GM12873 (cell line): ENCODE results near the gene SLC4A11.

Experiments used
- CTCF ChIP-seq: IDR thresholded peaks from 2 replicates; pipeline ENCODE4 v1.5.1; 2012; ENCODE audit warnings: low read depth, mild to moderate bottlenecking, moderate library complexity, low read length, control low read depth; ENCODE audit not compliant: insufficient read depth; ENCODE audit errors: missing control alignments

SLC4A11 gene

GRCh38 chr20:3276680-3277015 is 37.7 kb upstream of the SLC4A11 start:
- peak; percentile 56 for TF ChIP-seq CTCF

DNA sequence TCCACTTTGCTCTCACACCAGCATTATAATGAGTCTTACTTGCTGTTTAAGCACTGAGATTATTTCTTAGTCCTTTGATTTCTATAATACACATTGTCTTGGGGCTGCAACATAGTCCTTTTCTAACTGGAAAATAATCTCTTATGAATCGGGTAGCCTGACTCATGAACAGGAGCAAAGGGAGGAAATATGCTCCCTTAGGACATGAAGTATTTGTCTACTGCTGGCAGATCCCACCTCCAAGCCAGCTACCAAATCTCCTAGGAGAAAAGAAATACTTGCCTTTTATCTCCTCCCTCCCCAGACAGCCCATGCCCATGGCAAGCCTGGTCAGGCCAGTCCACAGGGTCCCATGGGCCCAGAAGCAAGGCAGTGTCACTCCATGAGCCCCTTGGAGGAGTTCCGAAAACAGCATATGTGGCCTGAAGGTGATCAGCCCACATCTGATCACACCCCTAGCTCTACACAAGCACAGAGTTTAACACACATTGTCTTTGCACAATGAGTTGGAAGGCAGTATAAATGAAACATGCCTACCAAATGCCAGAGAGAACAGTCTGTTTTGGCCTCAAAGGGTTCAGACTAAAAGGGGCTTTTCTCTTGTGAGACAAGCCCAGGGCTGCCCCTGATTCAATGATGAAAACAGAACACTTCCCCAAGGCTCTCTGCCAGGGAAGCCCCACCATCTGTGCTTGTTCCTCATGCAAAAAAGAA is 37.1 kb upstream of the SLC4A11 start:
- no peak for TF ChIP-seq CTCF

- no peak for TF ChIP-seq CTCF
These were observed 36.3 kb upstream of the SLC4A11 start for GRCh38 chr20:3275064-3275935.

- no peak for TF ChIP-seq CTCF
These were observed 34.4 kb upstream of the SLC4A11 start for GRCh38 chr20:3273371-3273770.

GRCh38 chr20:3270051-3270450 is 31.1 kb upstream of the SLC4A11 start:
- TF ChIP-seq CTCF: no peak

GRCh38 chr20:3262566-3262965 is 23.6 kb upstream of the SLC4A11 start:
- TF ChIP-seq CTCF: no peak

DNA sequence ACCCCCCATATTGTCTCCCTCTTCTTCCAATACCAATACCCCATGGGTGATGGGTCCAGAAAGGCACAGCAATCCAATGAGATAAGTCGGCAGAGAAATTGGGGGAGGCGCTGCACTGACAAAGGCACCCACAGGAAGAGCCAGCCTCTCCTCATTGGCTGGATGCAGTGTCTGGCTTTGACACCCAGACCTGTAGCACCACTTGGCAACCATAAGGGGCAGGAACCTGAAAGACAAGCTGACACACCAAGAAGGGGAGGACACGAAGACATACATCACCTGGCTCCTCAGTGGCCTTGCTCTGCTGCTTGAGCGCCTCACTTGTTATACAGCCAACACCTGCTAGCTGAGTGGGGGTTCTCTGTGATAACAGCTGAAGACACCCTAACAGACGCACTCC is 19.4 kb upstream of the SLC4A11 start:
- TF ChIP-seq CTCF: no peak
